Activated T-helper 1 cell treated with anti-CD3 and anti-CD28 coated beads, Interleukin-12 subunit alpha, Interleukin-12 subunit beta, Interleukin-2, Interleukin-4 antibody, amounts not matched to agents 30 ng/mL and 10 ng/mL and 1 ng/mL, durations not matched to agents 14 hours and 24 hours and 36 hours (primary cell): ENCODE results near the gene INPP5J. TPM values are rescaled to one million over a fixed set of nuclear protein-coding genes. Genes with fewer than 3 reads are reported as not detected.
"Not testable (repeated sequence)": the region's sequence is repeated elsewhere in the genome, so short reads cannot be mapped to it uniquely, and the experiment has no call there.

Experiments
- DNase-seq: peaks from one replicate; pipeline ENCODE4 v3.0.0; 2021; ENCODE audit warnings: low spot score
- H3K27ac Mint-ChIP-seq: one replicate; pipeline ENCODE4 v1.8.0; 2021; ENCODE audit warnings: mild to moderate bottlenecking, mixed read lengths
- H3K27me3 Mint-ChIP-seq: one replicate; pipeline ENCODE4 v1.8.0; 2022; ENCODE audit warnings: mild to moderate bottlenecking, moderate library complexity, mixed read lengths; ENCODE audit not compliant: insufficient read depth
- H3K36me3 Mint-ChIP-seq: one replicate; pipeline ENCODE4 v1.8.0; 2021; ENCODE audit warnings: low read depth, mixed read lengths
- H3K4me1 Mint-ChIP-seq: one replicate; pipeline ENCODE4 v1.8.0; 2021; ENCODE audit warnings: low read depth, mixed read lengths
- H3K4me3 Mint-ChIP-seq: one replicate; pipeline ENCODE4 v1.8.0; 2021; ENCODE audit warnings: mild to moderate bottlenecking, moderate library complexity, mixed read lengths
- H3K9me3 Mint-ChIP-seq: one replicate; pipeline ENCODE4 v1.8.0; 2021; ENCODE audit warnings: mixed read lengths
- intact Hi-C: fragments of 100-400 bp; cut with micrococcal nuclease; formaldehyde crosslinking; loops from one replicate; pipeline ENCODE4 v1.15.1; 2024
- total RNA-seq: library from RNA; stranded (reverse); gene quantifications from 2 replicates; pipeline ENCODE4 v1.2.3, GENCODE V29; 2022

Gene INPP5J
- total RNA-seq, 1 donor from 2014 or later = not detected

DNA sequence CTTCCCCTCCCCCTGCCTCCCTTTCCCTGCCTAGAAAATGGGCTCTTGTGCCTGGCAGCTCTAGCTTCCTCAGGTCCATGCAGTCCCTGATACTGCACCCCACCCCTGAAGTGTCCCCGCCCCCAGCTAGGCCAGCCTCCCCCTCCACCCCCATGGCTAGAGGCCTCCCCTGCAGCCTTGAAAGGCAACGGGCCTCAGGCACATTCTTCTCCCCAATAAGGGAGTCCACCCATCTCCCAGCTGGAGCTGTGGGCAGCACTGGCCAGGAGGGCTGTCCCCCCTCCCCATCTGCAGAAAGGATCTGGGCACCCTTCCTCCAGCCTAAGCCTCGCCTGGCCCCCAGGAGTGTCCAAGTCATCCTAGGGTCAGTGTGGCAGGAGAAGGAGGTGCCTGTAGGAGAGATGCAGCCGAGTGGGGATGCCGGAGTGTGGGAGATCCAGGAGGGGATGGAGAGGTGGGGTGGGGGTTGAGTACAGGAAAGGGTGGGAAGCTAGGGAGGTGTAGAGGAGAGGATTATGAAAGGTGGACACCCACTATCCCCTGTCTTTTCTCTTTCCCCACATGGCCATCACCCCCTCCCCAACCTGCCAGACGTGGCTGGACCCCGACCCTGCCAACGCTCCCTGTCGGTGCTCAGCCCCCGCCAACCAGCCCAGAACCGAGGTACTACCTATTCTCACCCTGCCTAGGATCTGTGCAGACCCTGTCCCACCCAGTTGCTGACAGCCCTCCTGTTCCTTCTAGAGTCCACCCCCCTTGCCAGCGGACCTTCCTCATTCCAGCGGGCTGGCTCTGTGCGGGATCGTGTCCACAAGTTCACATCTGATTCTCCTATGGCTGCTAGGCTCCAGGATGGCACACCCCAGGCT lies 32.3 kb upstream of the INPP5J start:
- Mint-ChIP-seq H3K36me3 (no peaks in the 10 kb centered on the region), H3K27me3 (no peaks in the 10 kb centered on the region), H3K4me3 (no peak overlapping the region)

DNA sequence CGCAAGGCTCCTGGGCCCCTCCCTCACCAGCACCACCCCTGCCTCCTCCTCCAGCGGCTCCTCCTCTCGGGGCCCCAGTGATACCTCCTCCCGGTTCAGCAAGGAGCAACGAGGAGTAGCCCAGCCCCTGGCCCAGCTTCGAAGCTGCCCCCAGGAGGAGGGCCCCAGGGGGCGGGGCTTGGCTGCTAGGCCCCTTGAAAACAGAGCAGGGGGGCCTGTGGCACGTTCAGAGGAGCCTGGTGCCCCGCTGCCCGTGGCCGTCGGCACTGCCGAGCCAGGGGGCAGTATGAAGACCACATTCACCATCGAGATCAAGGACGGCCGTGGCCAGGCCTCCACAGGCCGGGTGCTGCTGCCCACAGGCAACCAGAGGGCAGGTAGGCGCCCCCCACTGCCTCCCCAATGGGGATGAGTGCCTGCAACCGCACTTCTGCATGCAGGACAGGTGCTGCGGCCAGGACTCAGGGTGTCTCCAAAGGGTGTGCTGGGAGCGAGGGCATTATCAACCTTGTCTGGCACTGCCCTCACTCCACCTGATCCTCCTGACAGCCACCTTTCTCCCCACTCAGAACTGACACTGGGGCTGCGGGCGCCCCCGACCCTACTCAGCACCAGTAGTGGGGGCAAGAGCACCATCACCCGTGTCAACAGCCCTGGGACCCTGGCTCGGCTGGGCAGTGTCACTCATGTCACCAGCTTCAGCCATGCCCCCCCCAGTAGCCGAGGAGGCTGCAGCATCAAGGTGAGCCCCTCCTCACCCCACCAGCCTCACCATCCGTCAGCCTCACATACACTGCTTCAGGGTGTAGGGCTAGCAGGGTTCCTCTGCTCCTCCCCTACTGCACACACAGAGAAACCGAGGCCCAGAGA lies 31.4 kb upstream of the INPP5J start:
- Mint-ChIP-seq H3K4me3 (no peak overlapping the region), H3K27me3 (no peaks in the 10 kb centered on the region), H3K9me3 (no peaks in the 10 kb centered on the region), H3K27ac (no peak overlapping the region), H3K4me1 (no peaks in the 10 kb centered on the region), H3K36me3 (peaks cover 4% of the 10 kb centered on the region)
- no peak for DNase-seq
- intact Hi-C loops = no loop called here

More for the DNA sequence above, 32.3 kb upstream of the INPP5J start:
- Mint-ChIP-seq H3K27ac (no peak overlapping the region), H3K4me1 (no peaks in the 10 kb centered on the region), H3K9me3 (no peaks in the 10 kb centered on the region)
- DNase-seq = no peak
- intact Hi-C loops = no loop called here

DNA sequence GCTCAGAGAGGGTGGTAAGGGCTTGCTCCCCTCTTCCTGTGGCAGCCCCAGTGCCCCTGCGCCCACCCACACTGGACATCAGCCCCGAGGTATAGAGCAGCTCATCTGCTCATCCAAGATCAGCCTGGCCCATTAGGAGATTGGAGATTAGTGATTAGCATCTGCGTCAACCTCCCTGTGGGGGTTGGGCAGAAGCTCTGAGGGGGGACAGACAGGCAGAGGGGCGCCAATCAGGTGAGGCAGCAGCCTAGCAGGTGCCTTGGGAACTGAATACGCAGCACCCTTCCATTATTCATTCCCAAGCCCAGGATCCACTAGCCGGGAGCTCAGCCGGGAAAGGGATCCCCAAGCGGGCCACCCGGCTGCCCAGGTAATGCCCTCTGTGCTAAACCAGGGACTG lies 30.6 kb upstream of the INPP5J start:
- no peak overlapping the region for H3K4me3 Mint-ChIP-seq
- intact Hi-C loops = no loop called here
- H3K27ac Mint-ChIP-seq = no peak overlapping the region
- no peaks in the 10 kb centered on the region for H3K27me3 Mint-ChIP-seq
- no peak for DNase-seq
- H3K4me1 Mint-ChIP-seq = no peaks in the 10 kb centered on the region
- no peaks in the 10 kb centered on the region for H3K9me3 Mint-ChIP-seq
- H3K36me3 Mint-ChIP-seq = peaks cover 4% of the 10 kb centered on the region

DNA sequence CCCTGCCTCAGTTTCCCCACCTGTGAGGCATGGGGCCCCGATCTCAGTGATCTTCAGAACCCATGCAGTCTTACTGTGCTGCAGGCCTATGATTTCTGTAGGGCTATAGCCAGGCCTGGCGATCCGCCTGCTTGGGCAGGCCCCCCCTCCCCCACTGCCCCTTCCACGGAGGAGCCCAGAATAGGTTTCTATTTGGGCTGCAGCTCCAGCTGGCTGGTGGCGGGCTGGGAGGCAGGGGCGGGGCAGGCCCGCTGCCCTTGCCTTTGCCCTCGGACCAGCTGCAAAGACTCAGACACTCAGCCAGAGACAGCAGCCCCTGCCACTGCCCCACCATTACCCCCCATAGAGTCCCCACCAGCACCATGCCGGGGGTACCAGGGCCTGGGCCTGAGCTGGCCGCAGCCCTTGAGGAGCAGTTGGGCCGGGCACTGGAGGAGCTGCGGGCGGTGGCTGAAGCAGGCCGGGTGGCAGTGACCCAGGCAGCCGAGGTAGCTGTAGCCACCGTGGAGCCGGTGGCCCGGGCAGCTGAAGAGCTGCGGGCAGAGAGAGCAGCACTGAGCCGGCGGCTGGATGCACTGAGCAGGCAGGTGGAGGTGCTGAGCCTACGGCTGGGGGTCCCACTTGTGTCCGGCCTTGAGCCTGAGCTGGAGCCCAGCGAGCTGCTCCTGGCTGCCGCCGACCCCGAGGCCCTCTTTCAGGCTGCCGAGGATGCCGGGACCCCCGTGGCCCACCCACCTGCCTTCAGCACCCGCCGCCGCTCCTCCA lies 29.5 kb upstream of the INPP5J start:
- Mint-ChIP-seq H3K36me3 (peaks cover 4% of the 10 kb centered on the region), H3K9me3 (no peaks in the 10 kb centered on the region), H3K4me1 (no peaks in the 10 kb centered on the region), H3K27me3 (no peaks in the 10 kb centered on the region), H3K4me3 (no peak overlapping the region), H3K27ac (no peak overlapping the region)
- intact Hi-C loops = no loop called here
- DNase-seq = no peak

DNA sequence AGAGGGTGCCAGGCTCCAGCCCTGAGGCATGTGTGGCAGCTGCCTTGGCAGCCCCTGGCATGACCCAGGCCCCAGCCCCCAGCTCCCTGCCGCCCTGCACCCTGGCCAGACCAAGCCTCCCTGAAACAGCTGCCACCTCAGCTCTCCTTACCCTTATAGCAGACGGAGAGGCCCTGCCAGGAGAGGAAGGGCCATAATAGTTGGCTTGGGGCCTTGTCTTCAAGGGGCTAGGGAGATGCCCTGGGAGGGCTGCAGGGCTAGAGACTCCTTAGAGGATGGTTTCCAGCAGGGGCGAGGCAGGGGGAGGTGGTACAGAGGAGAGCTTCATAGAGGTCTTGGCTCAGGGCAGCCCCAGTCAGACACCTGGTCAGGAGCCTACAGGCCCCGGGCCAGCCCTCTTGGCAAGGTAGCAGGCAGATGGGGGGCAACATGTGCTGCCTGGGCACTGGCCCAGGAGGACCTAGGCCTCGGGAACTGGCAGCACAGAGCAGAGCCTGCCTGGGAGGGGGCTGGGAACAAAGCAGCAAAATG lies 28.7 kb upstream of the INPP5J start:
- Mint-ChIP-seq H3K27ac (no peak overlapping the region), H3K9me3 (no peaks in the 10 kb centered on the region), H3K4me3 (no peak overlapping the region), H3K36me3 (peaks cover 4% of the 10 kb centered on the region), H3K27me3 (no peaks in the 10 kb centered on the region), H3K4me1 (no peaks in the 10 kb centered on the region)
- no peak for DNase-seq
- intact Hi-C loops = no loop called here

DNA sequence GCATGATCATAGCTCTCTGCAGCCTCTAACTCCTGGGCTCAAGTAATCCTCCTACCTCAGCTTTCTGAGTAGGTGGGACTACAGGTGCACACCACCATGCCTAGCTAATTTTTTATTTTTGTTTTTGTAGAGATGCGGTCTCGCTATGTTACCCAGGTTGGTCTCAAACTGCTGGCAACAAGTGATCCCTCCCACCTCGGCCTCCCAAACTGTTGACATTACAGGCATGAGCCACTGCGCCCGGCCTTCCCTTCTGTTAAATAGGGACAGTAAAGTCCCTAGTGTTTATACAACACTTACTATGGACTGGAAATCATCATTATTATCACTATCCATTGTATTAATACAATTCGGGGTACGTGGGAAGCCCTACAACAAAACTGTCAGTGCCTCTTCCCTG lies 28.0 kb upstream of the INPP5J start:
- intact Hi-C loops = no loop called here
- Mint-ChIP-seq H3K27me3 (no peaks in the 10 kb centered on the region), H3K4me1 (no peaks in the 10 kb centered on the region), H3K4me3 (no peak overlapping the region), H3K36me3 (peaks cover 4% of the 10 kb centered on the region), H3K9me3 (no peaks in the 10 kb centered on the region), H3K27ac (no peak overlapping the region)
- no peak for DNase-seq

DNA sequence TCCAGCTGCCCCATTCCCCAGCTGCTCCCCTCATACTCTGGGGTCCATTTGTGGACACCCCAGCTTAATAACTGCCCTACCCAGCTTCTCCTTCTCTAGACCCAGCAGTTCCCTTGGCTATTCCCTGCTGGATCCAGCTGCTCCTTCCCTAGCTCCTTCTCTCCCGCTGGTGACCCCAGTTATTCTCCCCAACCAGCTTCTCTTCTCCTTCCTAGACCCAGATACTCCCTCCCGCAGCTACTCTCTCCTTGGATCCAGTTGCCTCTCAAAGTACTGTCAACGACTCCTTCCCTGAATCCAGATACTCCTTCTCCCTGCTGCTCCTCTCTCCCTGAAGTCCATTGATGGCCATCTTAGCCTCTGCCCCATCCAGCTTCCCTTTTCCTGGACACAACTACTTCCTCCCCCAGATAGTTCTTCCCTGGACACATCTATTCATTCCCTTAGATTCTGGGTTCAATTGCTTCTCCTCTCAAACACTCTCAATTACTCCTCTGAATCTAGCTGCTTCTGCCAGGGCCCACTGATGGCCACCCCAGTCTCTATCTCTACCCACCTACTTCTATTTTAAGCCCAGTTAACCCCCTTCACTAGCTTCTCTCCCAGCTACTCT lies 27.0 kb upstream of the INPP5J start:
- DNase-seq = no peak
- H3K4me1 Mint-ChIP-seq = no peaks in the 10 kb centered on the region
- no peak overlapping the region for H3K4me3 Mint-ChIP-seq
- no peaks in the 10 kb centered on the region for H3K9me3 Mint-ChIP-seq
- H3K36me3 Mint-ChIP-seq = peaks cover 4% of the 10 kb centered on the region
- intact Hi-C loops = no loop called here
- no peaks in the 10 kb centered on the region for H3K27me3 Mint-ChIP-seq
- H3K27ac Mint-ChIP-seq = peak overlapping the region; percentile 1

DNA sequence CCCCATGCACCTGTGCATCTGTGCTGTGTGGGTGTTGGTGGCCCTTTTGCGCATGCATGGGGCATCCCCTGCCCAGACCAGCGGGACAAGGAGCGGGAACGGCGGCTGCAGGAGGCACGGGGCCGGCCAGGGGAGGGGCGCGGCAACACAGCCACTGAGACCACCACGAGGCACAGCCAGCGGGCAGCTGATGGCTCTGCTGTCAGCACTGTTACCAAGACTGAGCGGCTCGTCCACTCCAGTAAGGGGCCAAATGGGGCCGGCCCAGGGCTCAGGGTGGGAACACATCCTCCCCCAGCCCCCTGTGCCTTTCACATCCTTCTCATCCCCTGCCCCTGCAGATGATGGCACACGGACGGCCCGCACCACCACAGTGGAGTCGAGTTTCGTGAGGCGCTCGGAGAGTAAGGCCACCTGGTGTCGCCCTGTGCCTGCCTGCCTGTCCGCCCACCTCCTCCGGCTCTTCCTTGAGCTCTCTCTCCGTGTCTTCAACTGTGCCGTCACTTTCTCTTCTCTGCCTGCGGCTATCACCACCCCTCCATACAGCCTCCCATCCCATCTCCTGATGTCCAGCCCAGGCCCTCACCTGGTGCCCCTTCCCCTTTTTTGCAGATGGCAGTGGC lies 26.0 kb upstream of the INPP5J start:
- no peaks in the 10 kb centered on the region for H3K9me3 Mint-ChIP-seq
- no peaks in the 10 kb centered on the region for H3K4me1 Mint-ChIP-seq
- no peak for DNase-seq
- no peak overlapping the region for H3K4me3 Mint-ChIP-seq
- H3K36me3 Mint-ChIP-seq = peaks cover 4% of the 10 kb centered on the region
- intact Hi-C loops = no loop called here
- H3K27me3 Mint-ChIP-seq = no peaks in the 10 kb centered on the region
- no peak overlapping the region for H3K27ac Mint-ChIP-seq

DNA sequence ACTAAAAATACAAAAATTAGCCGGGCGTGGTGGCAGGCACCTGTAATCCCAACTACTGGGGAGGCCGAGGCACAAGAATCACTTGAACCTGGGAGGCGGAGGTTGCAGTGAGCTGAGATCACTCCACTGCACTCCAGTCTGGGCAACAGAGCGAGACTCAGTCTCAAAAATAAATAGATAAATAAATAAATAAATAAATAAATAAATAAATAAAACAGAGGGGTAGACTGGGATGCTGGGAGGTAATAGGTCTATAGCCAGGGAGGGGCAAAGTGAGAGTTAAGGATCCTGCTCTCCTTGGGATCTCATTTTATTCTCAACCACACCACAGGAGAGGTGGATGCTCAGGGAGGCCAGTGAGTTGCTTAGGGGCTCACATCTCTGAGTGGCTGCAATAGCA lies 25.2 kb upstream of the INPP5J start:
- DNase-seq, H3K9me3 Mint-ChIP-seq, intact Hi-C loops, H3K4me3 Mint-ChIP-seq, H3K27me3 Mint-ChIP-seq, H3K36me3 Mint-ChIP-seq, H3K4me1 Mint-ChIP-seq, H3K27ac Mint-ChIP-seq: not testable (repeated sequence)

DNA sequence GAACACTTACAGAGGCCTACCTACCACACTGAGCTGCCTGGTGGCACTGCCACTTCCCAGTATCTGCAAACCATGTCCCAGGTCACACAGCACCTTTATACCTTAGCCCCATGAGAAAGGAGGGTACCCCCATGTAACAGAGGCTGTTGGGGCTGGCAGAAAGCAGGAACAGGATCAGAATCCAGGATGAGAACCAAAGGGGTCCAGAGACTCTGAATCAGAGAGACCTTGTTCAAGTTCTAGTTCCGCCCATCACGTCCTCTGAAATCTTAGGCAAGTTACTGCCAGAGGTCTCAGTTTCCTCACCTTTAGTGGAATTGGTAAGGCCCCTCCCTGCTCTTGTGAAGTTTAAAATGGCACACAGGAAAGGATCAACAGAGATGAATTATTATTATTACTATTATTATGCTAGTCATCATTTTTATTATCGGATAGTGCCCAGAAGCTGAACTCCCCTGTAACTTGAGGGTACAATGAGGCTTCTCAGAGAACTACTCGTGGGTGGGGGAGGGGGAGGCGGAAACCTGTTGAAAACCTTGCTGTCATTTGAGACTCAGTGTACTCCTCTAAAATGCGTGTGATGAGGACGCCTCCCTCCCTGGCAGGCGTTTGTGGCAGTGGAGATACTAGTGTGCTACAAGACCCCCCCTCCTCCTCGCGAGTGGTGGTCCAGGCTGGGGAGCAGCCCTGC lies 24.7 kb upstream of the INPP5J start:
- Mint-ChIP-seq H3K27ac (no peak overlapping the region), H3K36me3 (peaks cover 4% of the 10 kb centered on the region), H3K27me3 (no peaks in the 10 kb centered on the region), H3K4me3 (no peak overlapping the region), H3K9me3 (no peaks in the 10 kb centered on the region), H3K4me1 (no peaks in the 10 kb centered on the region)
- no peak for DNase-seq
- intact Hi-C loops = no loop called here

DNA sequence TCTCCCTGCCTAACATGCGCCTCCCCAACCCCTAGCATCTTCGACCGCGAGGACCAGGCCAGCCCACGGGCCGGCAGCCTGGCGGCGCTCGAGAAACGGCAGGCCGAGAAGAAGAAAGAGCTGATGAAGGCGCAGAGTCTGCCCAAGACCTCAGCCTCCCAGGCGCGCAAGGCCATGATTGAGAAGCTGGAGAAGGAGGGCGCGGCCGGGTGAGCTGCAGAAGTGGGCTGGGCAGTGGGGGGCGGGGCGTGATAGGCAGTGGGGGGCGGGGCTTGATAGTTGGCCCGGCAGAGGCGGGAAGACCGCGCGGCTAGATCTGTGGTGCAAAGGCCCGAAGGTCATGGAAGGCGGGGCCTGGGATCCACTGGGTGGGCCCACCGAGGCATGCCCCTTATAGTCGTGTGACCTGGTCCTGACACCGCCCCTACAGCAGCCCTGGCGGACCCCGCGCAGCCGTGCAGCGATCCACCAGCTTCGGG lies 24.1 kb upstream of the INPP5J start:
- Mint-ChIP-seq H3K9me3 (no peaks in the 10 kb centered on the region), H3K27ac (no peak overlapping the region), H3K36me3 (peaks cover 4% of the 10 kb centered on the region), H3K27me3 (no peaks in the 10 kb centered on the region), H3K4me3 (no peak overlapping the region), H3K4me1 (no peaks in the 10 kb centered on the region)
- intact Hi-C loops = no loop called here
- no peak for DNase-seq
